H1 (cell line): ENCODE measurements around the gene CALCR.

Source experiments
- ASH2L ChIP-seq: fragments of 200-600, 300-600 bp; sonication (generic); IDR thresholded peaks from one replicate; pipeline ENCODE4 v1.7.1; 2017; ENCODE audit warnings: low read length
- EZH2 ChIP-seq: fragments of 200-600 bp; sonication (generic); IDR thresholded peaks from 2 replicates; pipeline ENCODE4 v1.7.1; 2012; ENCODE audit warnings: low read depth, mild to moderate bottlenecking, moderate library complexity, low read length, inconsistent platforms; ENCODE audit not compliant: severe bottlenecking
- POLR2A ChIP-seq, 2 experiments: IDR thresholded peaks; 1 replicate in 1 of 2; 2 replicates in 1 of 2; pipeline ENCODE4 v1.6.1; 2011; ENCODE audit warnings: low read depth in 2 of 2, low read length in 2 of 2, mild to moderate bottlenecking in 2 of 2; ENCODE audit errors: control extremely low read depth in 1 of 2
- POLR2AphosphoS5 ChIP-seq: IDR thresholded peaks from 2 replicates; pipeline ENCODE4 v1.6.1; 2011; ENCODE audit warnings: low read depth, low read length
- RAD21 ChIP-seq, 2 experiments: IDR thresholded peaks in 1 of 2; conservative IDR thresholded peaks in 1 of 2; 2 replicates each; pipeline ENCODE4 v1.6.1; 2011; ENCODE audit warnings: low read depth in 2 of 2, low read length in 2 of 2, improper control_type of control experiment in 1 of 2, inconsistent platforms in 1 of 2, mild to moderate bottlenecking in 1 of 2, moderate library complexity in 1 of 2
- SP1 ChIP-seq: IDR thresholded peaks from 2 replicates; pipeline ENCODE4 v1.6.1; 2011; ENCODE audit warnings: low read depth, low read length
- TF ChIP-seq, protein P1 (sequence below): IDR thresholded peaks from 2 replicates; pipeline ENCODE4 v1.6.1; 2012; ENCODE audit warnings: inconsistent platforms
- TF ChIP-seq, protein P2 (sequence below), 3 experiments: IDR thresholded peaks; 1 replicate in 2 of 3; 2 replicates in 1 of 3; pipeline versions ENCODE4 v1.5.1 to v1.6.1; 2011; ENCODE audit warnings: low read length in 3 of 3, mild to moderate bottlenecking in 3 of 3, inconsistent platforms in 2 of 3, low read depth in 1 of 3, moderate library complexity in 1 of 3; ENCODE audit not compliant: insufficient read depth in 1 of 3; ENCODE audit errors: control extremely low read depth in 1 of 3

DNA sequence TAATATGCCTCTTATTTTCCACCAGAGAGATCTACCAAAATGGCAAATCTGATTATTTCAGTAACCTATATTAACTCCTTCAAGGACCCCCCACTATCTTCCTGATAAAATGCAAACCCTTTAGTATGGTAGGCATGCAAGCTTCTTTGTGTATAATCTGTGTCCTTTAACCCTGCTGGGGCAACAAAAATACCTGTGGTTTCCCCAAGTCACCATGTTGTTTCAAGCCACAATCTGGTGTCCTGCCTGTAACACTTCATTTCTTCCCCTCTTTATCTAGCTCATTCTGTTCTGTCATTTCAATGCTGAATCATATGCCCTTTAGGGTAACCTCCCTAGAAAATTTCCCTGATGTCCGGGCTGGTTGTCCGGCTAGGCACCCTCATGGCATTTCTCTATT lies 5.3 kb downstream of the CALCR start:
- TF ChIP-seq EZH2: no peak
- TF ChIP-seq, protein P1, sequence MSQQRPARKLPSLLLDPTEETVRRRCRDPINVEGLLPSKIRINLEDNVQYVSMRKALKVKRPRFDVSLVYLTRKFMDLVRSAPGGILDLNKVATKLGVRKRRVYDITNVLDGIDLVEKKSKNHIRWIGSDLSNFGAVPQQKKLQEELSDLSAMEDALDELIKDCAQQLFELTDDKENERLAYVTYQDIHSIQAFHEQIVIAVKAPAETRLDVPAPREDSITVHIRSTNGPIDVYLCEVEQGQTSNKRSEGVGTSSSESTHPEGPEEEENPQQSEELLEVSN: no peak
- TF ChIP-seq, protein P2, sequence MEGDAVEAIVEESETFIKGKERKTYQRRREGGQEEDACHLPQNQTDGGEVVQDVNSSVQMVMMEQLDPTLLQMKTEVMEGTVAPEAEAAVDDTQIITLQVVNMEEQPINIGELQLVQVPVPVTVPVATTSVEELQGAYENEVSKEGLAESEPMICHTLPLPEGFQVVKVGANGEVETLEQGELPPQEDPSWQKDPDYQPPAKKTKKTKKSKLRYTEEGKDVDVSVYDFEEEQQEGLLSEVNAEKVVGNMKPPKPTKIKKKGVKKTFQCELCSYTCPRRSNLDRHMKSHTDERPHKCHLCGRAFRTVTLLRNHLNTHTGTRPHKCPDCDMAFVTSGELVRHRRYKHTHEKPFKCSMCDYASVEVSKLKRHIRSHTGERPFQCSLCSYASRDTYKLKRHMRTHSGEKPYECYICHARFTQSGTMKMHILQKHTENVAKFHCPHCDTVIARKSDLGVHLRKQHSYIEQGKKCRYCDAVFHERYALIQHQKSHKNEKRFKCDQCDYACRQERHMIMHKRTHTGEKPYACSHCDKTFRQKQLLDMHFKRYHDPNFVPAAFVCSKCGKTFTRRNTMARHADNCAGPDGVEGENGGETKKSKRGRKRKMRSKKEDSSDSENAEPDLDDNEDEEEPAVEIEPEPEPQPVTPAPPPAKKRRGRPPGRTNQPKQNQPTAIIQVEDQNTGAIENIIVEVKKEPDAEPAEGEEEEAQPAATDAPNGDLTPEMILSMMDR (IDR thresholded peaks at IDR 0.05; ENCODE audit: control extremely low read depth in 1 of 3, insufficient read depth in 1 of 3, low read depth in 1 of 3, low read length in 3 of 3): no peak
- TF ChIP-seq POLR2AphosphoS5: no peak
- TF ChIP-seq RAD21 (IDR thresholded peaks at IDR 0.05 in 1 of 2, conservative IDR thresholded peaks at IDR 0.05 in 1 of 2; ENCODE audit: low read depth in 2 of 2, low read length in 2 of 2): no peak
- no peak for TF ChIP-seq POLR2A (IDR thresholded peaks at IDR 0.05; ENCODE audit: control extremely low read depth in 1 of 2, low read depth in 2 of 2, low read length in 2 of 2)
- no peak for TF ChIP-seq ASH2L
- TF ChIP-seq SP1: no peak
